GF-D8 (cell line): ENCODE measurements around the gene COPB2.
"Not testable (repeated sequence)": the region's sequence is repeated elsewhere in the genome, so short reads cannot be mapped to it uniquely, and the experiment has no call there.

Experiments used
- DNase-seq: peaks from one replicate; lab custom pipeline; 2025; lab: John Stamatoyannopoulos, UW

Gene COPB2

GRCh38 chr3:139378587-139379241, 10.7 kb downstream of the COPB2 start:
- no peak for DNase-seq

GRCh38 chr3:139377378-139377777, 12.1 kb downstream of the COPB2 start:
- DNase-seq: no peak

GRCh38 chr3:139374099-139374498, 15.3 kb downstream of the COPB2 start:
- no peak for DNase-seq

GRCh38 chr3:139364549-139364948, 24.9 kb downstream of the COPB2 start:
- DNase-seq: no peak

GRCh38 chr3:139361276-139361675, 28.2 kb downstream of the COPB2 start:
- DNase-seq: no peak

- no peak for DNase-seq
Measured at GRCh38 chr3:139358841-139359562, 30.4 kb downstream of the COPB2 start.

- DNase-seq: no peak
Measured at GRCh38 chr3:139357899-139358298, 31.5 kb downstream of the COPB2 start.

- no peak for DNase-seq
Measured at GRCh38 chr3:139355891-139356290, 33.6 kb downstream of the COPB2 start.

GRCh38 chr3:139355476-139355875, 34.0 kb downstream of the COPB2 start:
- no peak for DNase-seq

- no peak for DNase-seq
Measured at GRCh38 chr3:139354661-139355060, 34.8 kb downstream of the COPB2 start.

GRCh38 chr3:139353920-139354556, 35.4 kb downstream of the COPB2 start:
- no peak for DNase-seq

- no peak for DNase-seq
Measured at GRCh38 chr3:139346771-139347170, 42.7 kb downstream of the COPB2 start.

- DNase-seq: peak; percentile 70
Measured at GRCh38 chr3:139343895-139344856, 45.3 kb downstream of the COPB2 start, which contains the start of gene MRPS22. Gene MRPS22, plus strand, starts transcription at chr3:139344020. Its CDS starts 7 bp downstream, at chr3:139344027.

- no peak for DNase-seq
Measured at GRCh38 chr3:139342054-139342453, 47.4 kb downstream of the COPB2 start.

- no peak for DNase-seq
Measured at GRCh38 chr3:139340784-139341183, 48.7 kb downstream of the COPB2 start.

- DNase-seq: peak; percentile 72
Measured at GRCh38 chr3:139339219-139339906, 50.1 kb downstream of the COPB2 start.

GRCh38 chr3:139338405-139338804, 51.0 kb downstream of the COPB2 start:
- DNase-seq: no peak

GRCh38 chr3:139334675-139335074, 54.8 kb downstream of the COPB2 start:
- DNase-seq: not testable (repeated sequence)

GRCh38 chr3:139332092-139332491, 57.4 kb downstream of the COPB2 start:
- no peak for DNase-seq

- peak; percentile 9 for DNase-seq
Measured at GRCh38 chr3:139329364-139329850, 60.0 kb downstream of the COPB2 start.

GRCh38 chr3:139328356-139328755, 61.1 kb downstream of the COPB2 start:
- DNase-seq: no peak
